ENCODE measurements around the gene TJP2.
"Not testable (repeated sequence)": the region's sequence is repeated elsewhere in the genome, so short reads cannot be mapped to it uniquely, and the experiment has no call there.

Gene TJP2

GRCh38 chr9:69293156-69293555 lies 119.1 kb downstream of the TJP2 start:
- no peak for TF ChIP-seq CTCF (IDR thresholded peaks at IDR 0.05; ENCODE audit: low read depth, low read length, missing control alignments)
- DNase-seq (ENCODE audit: low read depth), result no peak
- H3K4me3 ChIP-seq (ENCODE audit: low read depth, low read length), result no peak overlapping the region
- in situ Hi-C loops (cut with HindIII; ENCODE audit: low sequenced_read_pairs), result loop anchor here (25.0 kb wide), 1 partner anchor 94 kb away; no protein-coding TSS in a partner anchor

- DNase-seq (ENCODE audit: low read depth), result no peak
- in situ Hi-C loops (cut with HindIII; ENCODE audit: low sequenced_read_pairs), result loop anchor here (25.0 kb wide), 1 partner anchor 91 kb away; no protein-coding TSS in a partner anchor
- no peak for TF ChIP-seq CTCF (IDR thresholded peaks at IDR 0.05; ENCODE audit: low read depth, low read length, missing control alignments)
- no peak overlapping the region for H3K4me3 ChIP-seq (ENCODE audit: low read depth, low read length)
Measured at GRCh38 chr9:69295872-69296552, 121.9 kb downstream of the TJP2 start.

- no peak for DNase-seq (ENCODE audit: low read depth)
- in situ Hi-C loops (cut with HindIII; ENCODE audit: low sequenced_read_pairs), result loop anchor here (25.0 kb wide), 1 partner anchor 90 kb away; no protein-coding TSS in a partner anchor
- no peak overlapping the region for H3K4me3 ChIP-seq (ENCODE audit: low read depth, low read length)
- no peak for TF ChIP-seq CTCF (IDR thresholded peaks at IDR 0.05; ENCODE audit: low read depth, low read length, missing control alignments)
Measured at GRCh38 chr9:69297300-69297980, 123.4 kb downstream of the TJP2 start.

GRCh38 chr9:69299315-69299714 lies 125.2 kb downstream of the TJP2 start:
- TF ChIP-seq CTCF (IDR thresholded peaks at IDR 0.05; ENCODE audit: low read depth, low read length, missing control alignments), result no peak
- in situ Hi-C loops (cut with HindIII; ENCODE audit: low sequenced_read_pairs), result loop anchor here (25.0 kb wide), 1 partner anchor 88 kb away; no protein-coding TSS in a partner anchor
- no peak overlapping the region for H3K4me3 ChIP-seq (ENCODE audit: low read depth, low read length)
- DNase-seq (ENCODE audit: low read depth), result no peak

- in situ Hi-C loops (cut with HindIII; ENCODE audit: low sequenced_read_pairs), result loop anchor here (25.0 kb wide), 1 partner anchor 87 kb away; no protein-coding TSS in a partner anchor
- no peak overlapping the region for H3K4me3 ChIP-seq (ENCODE audit: low read depth, low read length)
- TF ChIP-seq CTCF (IDR thresholded peaks at IDR 0.05; ENCODE audit: low read depth, low read length, missing control alignments), result no peak
- DNase-seq (ENCODE audit: low read depth), result no peak
Measured at GRCh38 chr9:69299826-69300225, 125.7 kb downstream of the TJP2 start.

- no peak for TF ChIP-seq CTCF (IDR thresholded peaks at IDR 0.05; ENCODE audit: low read depth, low read length, missing control alignments)
- in situ Hi-C loops (cut with HindIII; ENCODE audit: low sequenced_read_pairs), result no loop called here
- H3K4me3 ChIP-seq (ENCODE audit: low read depth, low read length), result no peak overlapping the region
- no peak for DNase-seq (ENCODE audit: low read depth)
Measured at GRCh38 chr9:69303331-69303730, 129.3 kb downstream of the TJP2 start.

GRCh38 chr9:69306895-69307445 lies 132.9 kb downstream of the TJP2 start:
- in situ Hi-C loops (cut with HindIII; ENCODE audit: low sequenced_read_pairs); H3K4me3 ChIP-seq (ENCODE audit: low read depth, low read length); DNase-seq (ENCODE audit: low read depth): not testable (repeated sequence)

Data from astrocyte of the cerebellum (primary cell).